ENCODE measurements around the gene MAN1A1. TPM values are rescaled to one million over a fixed set of nuclear protein-coding genes. Genes with fewer than 3 reads are reported as not detected.

Gene MAN1A1
- total and polyA plus RNA-seq, 4 donors: 68.2 to 209 (median 148) TPM

DNA sequence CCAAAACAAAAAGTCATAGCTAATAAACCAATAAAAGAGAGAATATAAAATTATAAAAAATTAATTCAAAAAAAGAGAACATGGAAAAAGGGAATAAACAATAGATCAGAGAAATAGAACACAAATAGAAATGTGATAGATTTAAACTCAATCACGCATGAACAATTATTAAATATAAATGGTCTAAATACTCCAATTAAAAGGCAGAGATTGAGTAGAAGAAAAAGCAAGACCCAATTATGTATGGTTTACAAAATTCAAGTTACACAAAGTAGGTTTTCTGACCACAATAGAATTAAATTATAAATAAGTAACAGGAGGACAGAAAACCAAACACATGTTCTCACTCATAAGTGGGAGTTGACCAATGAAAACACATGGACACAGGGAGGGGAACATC is 36.4 kb upstream of the MAN1A1 start:
- Histone ChIP-seq H3K4me3 (ENCODE audit: low read depth in 1 of 3, low read length in 3 of 3) (no peak overlapping the region), H3K27me3 (ENCODE audit: control insufficient read depth in 4 of 4, insufficient read depth in 4 of 4, low read length in 3 of 4) (no peaks in the 10 kb centered on the region), H3K9me3 (ENCODE audit: control insufficient read depth in 4 of 4, low read length in 3 of 4) (no peaks in the 10 kb centered on the region), H3K36me3 (ENCODE audit: control insufficient read depth in 4 of 4, insufficient read depth in 3 of 4, low read depth in 1 of 4, low read length in 3 of 4) (no peaks in the 10 kb centered on the region), H3K27ac (ENCODE audit: low read depth in 1 of 2, low read length in 2 of 2) (no peak overlapping the region), H3K4me1 (ENCODE audit: control insufficient read depth in 4 of 4, insufficient read depth in 4 of 4, low read length in 3 of 4) (no peaks in the 10 kb centered on the region), H3K9ac (ENCODE audit: low read depth in 1 of 2, low read length in 2 of 2) (no peak overlapping the region)
- 99% methylated on average over 1 of the region's 1 CpG for WGBS
- no peak for DNase-seq (ENCODE audit: low spot score)
- no peak for TF ChIP-seq HNF4A (conservative IDR thresholded peaks at IDR 0.05)
- TF ChIP-seq GABPA (IDR thresholded peaks at IDR 0.05 in 1 of 2, conservative IDR thresholded peaks at IDR 0.05 in 1 of 2): no peak
- TF ChIP-seq NR2F2 (IDR thresholded peaks at IDR 0.05): no peak
- TF ChIP-seq, protein P1, sequence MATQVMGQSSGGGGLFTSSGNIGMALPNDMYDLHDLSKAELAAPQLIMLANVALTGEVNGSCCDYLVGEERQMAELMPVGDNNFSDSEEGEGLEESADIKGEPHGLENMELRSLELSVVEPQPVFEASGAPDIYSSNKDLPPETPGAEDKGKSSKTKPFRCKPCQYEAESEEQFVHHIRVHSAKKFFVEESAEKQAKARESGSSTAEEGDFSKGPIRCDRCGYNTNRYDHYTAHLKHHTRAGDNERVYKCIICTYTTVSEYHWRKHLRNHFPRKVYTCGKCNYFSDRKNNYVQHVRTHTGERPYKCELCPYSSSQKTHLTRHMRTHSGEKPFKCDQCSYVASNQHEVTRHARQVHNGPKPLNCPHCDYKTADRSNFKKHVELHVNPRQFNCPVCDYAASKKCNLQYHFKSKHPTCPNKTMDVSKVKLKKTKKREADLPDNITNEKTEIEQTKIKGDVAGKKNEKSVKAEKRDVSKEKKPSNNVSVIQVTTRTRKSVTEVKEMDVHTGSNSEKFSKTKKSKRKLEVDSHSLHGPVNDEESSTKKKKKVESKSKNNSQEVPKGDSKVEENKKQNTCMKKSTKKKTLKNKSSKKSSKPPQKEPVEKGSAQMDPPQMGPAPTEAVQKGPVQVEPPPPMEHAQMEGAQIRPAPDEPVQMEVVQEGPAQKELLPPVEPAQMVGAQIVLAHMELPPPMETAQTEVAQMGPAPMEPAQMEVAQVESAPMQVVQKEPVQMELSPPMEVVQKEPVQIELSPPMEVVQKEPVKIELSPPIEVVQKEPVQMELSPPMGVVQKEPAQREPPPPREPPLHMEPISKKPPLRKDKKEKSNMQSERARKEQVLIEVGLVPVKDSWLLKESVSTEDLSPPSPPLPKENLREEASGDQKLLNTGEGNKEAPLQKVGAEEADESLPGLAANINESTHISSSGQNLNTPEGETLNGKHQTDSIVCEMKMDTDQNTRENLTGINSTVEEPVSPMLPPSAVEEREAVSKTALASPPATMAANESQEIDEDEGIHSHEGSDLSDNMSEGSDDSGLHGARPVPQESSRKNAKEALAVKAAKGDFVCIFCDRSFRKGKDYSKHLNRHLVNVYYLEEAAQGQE (IDR thresholded peaks at IDR 0.05): no peak
- TF ChIP-seq, protein P2, sequence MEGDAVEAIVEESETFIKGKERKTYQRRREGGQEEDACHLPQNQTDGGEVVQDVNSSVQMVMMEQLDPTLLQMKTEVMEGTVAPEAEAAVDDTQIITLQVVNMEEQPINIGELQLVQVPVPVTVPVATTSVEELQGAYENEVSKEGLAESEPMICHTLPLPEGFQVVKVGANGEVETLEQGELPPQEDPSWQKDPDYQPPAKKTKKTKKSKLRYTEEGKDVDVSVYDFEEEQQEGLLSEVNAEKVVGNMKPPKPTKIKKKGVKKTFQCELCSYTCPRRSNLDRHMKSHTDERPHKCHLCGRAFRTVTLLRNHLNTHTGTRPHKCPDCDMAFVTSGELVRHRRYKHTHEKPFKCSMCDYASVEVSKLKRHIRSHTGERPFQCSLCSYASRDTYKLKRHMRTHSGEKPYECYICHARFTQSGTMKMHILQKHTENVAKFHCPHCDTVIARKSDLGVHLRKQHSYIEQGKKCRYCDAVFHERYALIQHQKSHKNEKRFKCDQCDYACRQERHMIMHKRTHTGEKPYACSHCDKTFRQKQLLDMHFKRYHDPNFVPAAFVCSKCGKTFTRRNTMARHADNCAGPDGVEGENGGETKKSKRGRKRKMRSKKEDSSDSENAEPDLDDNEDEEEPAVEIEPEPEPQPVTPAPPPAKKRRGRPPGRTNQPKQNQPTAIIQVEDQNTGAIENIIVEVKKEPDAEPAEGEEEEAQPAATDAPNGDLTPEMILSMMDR (IDR thresholded peaks at IDR 0.05; ENCODE audit: low read depth, low read length, missing input control): no peak
- no peak for TF ChIP-seq JUND (IDR thresholded peaks at IDR 0.05)
- TF ChIP-seq SP1 (IDR thresholded peaks at IDR 0.05): no peak
- no peak for TF ChIP-seq RXRA (IDR thresholded peaks at IDR 0.05)
- TF ChIP-seq, protein P3, sequence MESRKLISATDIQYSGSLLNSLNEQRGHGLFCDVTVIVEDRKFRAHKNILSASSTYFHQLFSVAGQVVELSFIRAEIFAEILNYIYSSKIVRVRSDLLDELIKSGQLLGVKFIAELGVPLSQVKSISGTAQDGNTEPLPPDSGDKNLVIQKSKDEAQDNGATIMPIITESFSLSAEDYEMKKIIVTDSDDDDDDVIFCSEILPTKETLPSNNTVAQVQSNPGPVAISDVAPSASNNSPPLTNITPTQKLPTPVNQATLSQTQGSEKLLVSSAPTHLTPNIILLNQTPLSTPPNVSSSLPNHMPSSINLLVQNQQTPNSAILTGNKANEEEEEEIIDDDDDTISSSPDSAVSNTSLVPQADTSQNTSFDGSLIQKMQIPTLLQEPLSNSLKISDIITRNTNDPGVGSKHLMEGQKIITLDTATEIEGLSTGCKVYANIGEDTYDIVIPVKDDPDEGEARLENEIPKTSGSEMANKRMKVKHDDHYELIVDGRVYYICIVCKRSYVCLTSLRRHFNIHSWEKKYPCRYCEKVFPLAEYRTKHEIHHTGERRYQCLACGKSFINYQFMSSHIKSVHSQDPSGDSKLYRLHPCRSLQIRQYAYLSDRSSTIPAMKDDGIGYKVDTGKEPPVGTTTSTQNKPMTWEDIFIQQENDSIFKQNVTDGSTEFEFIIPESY (IDR thresholded peaks at IDR 0.05): no peak
- TF ChIP-seq TAF1 (conservative IDR thresholded peaks at IDR 0.05): no peak
- TF ChIP-seq HNF4G (IDR thresholded peaks at IDR 0.05): no peak
- no peak for TF ChIP-seq FOXA1 (IDR thresholded peaks at IDR 0.05)
- TF ChIP-seq YY1 (IDR thresholded peaks at IDR 0.05): no peak
- TF ChIP-seq RAD21 (IDR thresholded peaks at IDR 0.05): no peak
- TF ChIP-seq, protein P4, sequence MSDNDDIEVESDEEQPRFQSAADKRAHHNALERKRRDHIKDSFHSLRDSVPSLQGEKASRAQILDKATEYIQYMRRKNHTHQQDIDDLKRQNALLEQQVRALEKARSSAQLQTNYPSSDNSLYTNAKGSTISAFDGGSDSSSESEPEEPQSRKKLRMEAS (IDR thresholded peaks at IDR 0.05): no peak
- TF ChIP-seq EGR1 (IDR thresholded peaks at IDR 0.05; ENCODE audit: low read depth in 2 of 2): no peak
- TF ChIP-seq, protein P5, sequence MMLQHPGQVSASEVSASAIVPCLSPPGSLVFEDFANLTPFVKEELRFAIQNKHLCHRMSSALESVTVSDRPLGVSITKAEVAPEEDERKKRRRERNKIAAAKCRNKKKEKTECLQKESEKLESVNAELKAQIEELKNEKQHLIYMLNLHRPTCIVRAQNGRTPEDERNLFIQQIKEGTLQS (IDR thresholded peaks at IDR 0.05): no peak
- no peak for TF ChIP-seq FOXA2 (IDR thresholded peaks at IDR 0.05)

Data from liver (tissue), 9 donors.